GM12801 (cell line): ENCODE results near the gene CDH4.

Experiments
- CTCF ChIP-seq: IDR thresholded peaks from one replicate; pipeline ENCODE4 v1.5.1; 2011; ENCODE audit warnings: control low read depth; ENCODE audit not compliant: insufficient read length; ENCODE audit errors: extremely low read depth

The CDH4 gene

GRCh38 chr20:61528591-61528990 lies 276.5 kb downstream of the CDH4 start:
- TF ChIP-seq CTCF, result no peak

GRCh38 chr20:61529354-61529753 lies 277.3 kb downstream of the CDH4 start:
- TF ChIP-seq CTCF, result no peak

GRCh38 chr20:61531553-61532345 lies 279.7 kb downstream of the CDH4 start:
- no peak for TF ChIP-seq CTCF

- TF ChIP-seq CTCF, result no peak
Observed at GRCh38 chr20:61532736-61533135, 280.7 kb downstream of the CDH4 start.

- no peak for TF ChIP-seq CTCF
Observed at GRCh38 chr20:61533231-61533631, 281.2 kb downstream of the CDH4 start.

GRCh38 chr20:61534346-61534745 lies 282.3 kb downstream of the CDH4 start:
- no peak for TF ChIP-seq CTCF

GRCh38 chr20:61535091-61535490 lies 283.0 kb downstream of the CDH4 start:
- no peak for TF ChIP-seq CTCF
